ENCODE results near the gene ANKS1B. TPM values are rescaled to one million over a fixed set of nuclear protein-coding genes. Genes with fewer than 3 reads are reported as not detected.

ANKS1B gene
- total and polyA plus RNA-seq, 2 of the 4 experiments (the other 2 are of a cell fraction) = 0.17 to 0.18 TPM

DNA sequence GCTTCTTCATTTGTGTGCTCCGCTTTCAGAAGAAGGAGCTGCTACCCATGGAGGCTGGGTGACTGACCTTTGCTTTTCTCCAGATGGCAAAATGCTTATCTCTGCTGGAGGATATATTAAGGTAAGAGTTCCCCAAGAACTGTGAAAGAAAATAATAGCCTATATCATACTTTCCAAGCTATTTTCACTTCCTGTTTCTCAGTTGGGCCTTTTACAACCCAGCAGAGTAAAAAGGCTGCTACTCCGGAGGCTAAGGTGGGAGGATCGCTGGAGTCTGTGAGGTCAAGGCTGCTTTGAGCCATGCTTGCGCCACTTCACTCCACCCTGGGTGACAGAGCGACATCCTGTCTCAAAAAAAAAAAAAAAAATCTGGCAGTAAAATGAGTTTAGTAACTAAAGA, 1257.5 kb downstream of the ANKS1B start:
- no peak overlapping the region for H3K18ac ChIP-seq (ENCODE audit: low read depth, low read length)
- ChIA-PET CTCF (interaction anchor here (0.6 kb wide), 1 partner anchor 1870 kb away, joined by 3 read pairs; no protein-coding TSS in a partner anchor), POLR2A (ENCODE audit: unreplicated experiment) (no interaction called here)
- H3K79me1 ChIP-seq (ENCODE audit: low read depth in 1 of 2, low read length in 2 of 2) = peaks cover 0 to 5% of the 10 kb centered on the region in 2 experiments; a peak in 3 of 4 replicates
- H3K9me1 ChIP-seq (ENCODE audit: insufficient read depth, low read length) = peaks cover 3% of the 10 kb centered on the region; the same call in 1 of the 2 replicates
- peaks cover 7% of the 10 kb centered on the region; the same call in 1 of the 2 replicates for H4K20me1 ChIP-seq (ENCODE audit: insufficient read depth, low read length)
- no peak overlapping the region for H3K4me2 ChIP-seq (ENCODE audit: low read depth, low read length)
- H2BK5ac ChIP-seq (ENCODE audit: low read depth, low read length, poor library complexity, severe bottlenecking) = no peak overlapping the region
- H2AK9ac ChIP-seq (replicated peaks; ENCODE audit: low read depth, low read length, poor library complexity) = no peak overlapping the region
- no peak overlapping the region for H3K23ac ChIP-seq (ENCODE audit: low read depth, low read length)
- H3K9me3 ChIP-seq (ENCODE audit: control insufficient read depth, insufficient read depth, low read length) = no peaks in the 10 kb centered on the region
- no TSS peak for BruUV-seq (replicated peaks)
- peaks cover 27% of the 10 kb centered on the region for H3K36me3 ChIP-seq (ENCODE audit: control insufficient read depth, insufficient read depth, low read length)
- intact Hi-C loops (cut with micrococcal nuclease) = loop anchor here (10.0 kb wide), 1 partner anchor 208 kb away; no protein-coding TSS in a partner anchor
- H4K91ac ChIP-seq (ENCODE audit: insufficient read depth, low read depth, low read length) = no peak overlapping the region
- no peak overlapping the region for H3K4me3 ChIP-seq (ENCODE audit: insufficient read depth, low read depth, low read length)
- H3K4me1 ChIP-seq (ENCODE audit: control insufficient read depth, insufficient read depth, low read length) = peaks cover 8% of the 10 kb centered on the region; the same call in 1 of the 2 replicates
- no peaks in the 10 kb centered on the region for H3K27me3 ChIP-seq (ENCODE audit: control insufficient read depth, insufficient read depth, low read length)
- no peak overlapping the region for H2AFZ ChIP-seq (replicated peaks; ENCODE audit: low read length, poor library complexity)
- H4K8ac ChIP-seq (ENCODE audit: low read depth in 2 of 2, low read length in 2 of 2) = no peak overlapping the region
- ATAC-seq (ENCODE audit: low read depth) = no peak
- no peak for DNase-seq
- no peak overlapping the region for H3K27ac ChIP-seq (ENCODE audit: insufficient read depth, low read length)
- H3K4ac ChIP-seq (ENCODE audit: low read depth, low read length) = no peak overlapping the region
- H4K5ac ChIP-seq (ENCODE audit: low read depth, low read length) = no peak overlapping the region
- H3K9ac ChIP-seq (ENCODE audit: low read depth, low read length) = no peak overlapping the region
- H3K14ac ChIP-seq (replicated peaks; ENCODE audit: low read depth, low read length) = no peak overlapping the region
- H2BK15ac ChIP-seq (ENCODE audit: low read depth, low read length) = no peak overlapping the region
- TF ChIP-seq SMC3 (IDR thresholded peaks at IDR 0.05; ENCODE audit: low read depth, low read length) = no peak
- no peak for TF ChIP-seq NFE2L2 (IDR thresholded peaks at IDR 0.05; ENCODE audit: low read depth, low read length)
- TF ChIP-seq, protein P1, sequence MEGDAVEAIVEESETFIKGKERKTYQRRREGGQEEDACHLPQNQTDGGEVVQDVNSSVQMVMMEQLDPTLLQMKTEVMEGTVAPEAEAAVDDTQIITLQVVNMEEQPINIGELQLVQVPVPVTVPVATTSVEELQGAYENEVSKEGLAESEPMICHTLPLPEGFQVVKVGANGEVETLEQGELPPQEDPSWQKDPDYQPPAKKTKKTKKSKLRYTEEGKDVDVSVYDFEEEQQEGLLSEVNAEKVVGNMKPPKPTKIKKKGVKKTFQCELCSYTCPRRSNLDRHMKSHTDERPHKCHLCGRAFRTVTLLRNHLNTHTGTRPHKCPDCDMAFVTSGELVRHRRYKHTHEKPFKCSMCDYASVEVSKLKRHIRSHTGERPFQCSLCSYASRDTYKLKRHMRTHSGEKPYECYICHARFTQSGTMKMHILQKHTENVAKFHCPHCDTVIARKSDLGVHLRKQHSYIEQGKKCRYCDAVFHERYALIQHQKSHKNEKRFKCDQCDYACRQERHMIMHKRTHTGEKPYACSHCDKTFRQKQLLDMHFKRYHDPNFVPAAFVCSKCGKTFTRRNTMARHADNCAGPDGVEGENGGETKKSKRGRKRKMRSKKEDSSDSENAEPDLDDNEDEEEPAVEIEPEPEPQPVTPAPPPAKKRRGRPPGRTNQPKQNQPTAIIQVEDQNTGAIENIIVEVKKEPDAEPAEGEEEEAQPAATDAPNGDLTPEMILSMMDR (conservative IDR thresholded peaks at IDR 0.05; ENCODE audit: low read depth, low read length) = no peak
- TF ChIP-seq, protein P2, sequence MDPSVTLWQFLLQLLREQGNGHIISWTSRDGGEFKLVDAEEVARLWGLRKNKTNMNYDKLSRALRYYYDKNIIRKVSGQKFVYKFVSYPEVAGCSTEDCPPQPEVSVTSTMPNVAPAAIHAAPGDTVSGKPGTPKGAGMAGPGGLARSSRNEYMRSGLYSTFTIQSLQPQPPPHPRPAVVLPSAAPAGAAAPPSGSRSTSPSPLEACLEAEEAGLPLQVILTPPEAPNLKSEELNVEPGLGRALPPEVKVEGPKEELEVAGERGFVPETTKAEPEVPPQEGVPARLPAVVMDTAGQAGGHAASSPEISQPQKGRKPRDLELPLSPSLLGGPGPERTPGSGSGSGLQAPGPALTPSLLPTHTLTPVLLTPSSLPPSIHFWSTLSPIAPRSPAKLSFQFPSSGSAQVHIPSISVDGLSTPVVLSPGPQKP (IDR thresholded peaks at IDR 0.05; ENCODE audit: borderline replicate concordance, low read depth, low read length) = no peak
- no peak for TF ChIP-seq RCOR1 (IDR thresholded peaks at IDR 0.05; ENCODE audit: insufficient replicate concordance, low read length)
- no peak for TF ChIP-seq CHD1 (IDR thresholded peaks at IDR 0.05; ENCODE audit: low read depth, low read length)
- TF ChIP-seq RFX5 (IDR thresholded peaks at IDR 0.05; ENCODE audit: low read depth, low read length) = no peak
- no peak for TF ChIP-seq CEBPB (IDR thresholded peaks at IDR 0.05; ENCODE audit: low read depth, low read length)
- TF ChIP-seq MAZ (IDR thresholded peaks at IDR 0.05; ENCODE audit: borderline replicate concordance, low read depth, low read length) = no peak
- no peak for TF ChIP-seq MXI1 (IDR thresholded peaks at IDR 0.05; ENCODE audit: borderline replicate concordance, low read depth, low read length)
- TF ChIP-seq, protein P3, sequence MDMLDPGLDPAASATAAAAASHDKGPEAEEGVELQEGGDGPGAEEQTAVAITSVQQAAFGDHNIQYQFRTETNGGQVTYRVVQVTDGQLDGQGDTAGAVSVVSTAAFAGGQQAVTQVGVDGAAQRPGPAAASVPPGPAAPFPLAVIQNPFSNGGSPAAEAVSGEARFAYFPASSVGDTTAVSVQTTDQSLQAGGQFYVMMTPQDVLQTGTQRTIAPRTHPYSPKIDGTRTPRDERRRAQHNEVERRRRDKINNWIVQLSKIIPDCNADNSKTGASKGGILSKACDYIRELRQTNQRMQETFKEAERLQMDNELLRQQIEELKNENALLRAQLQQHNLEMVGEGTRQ (IDR thresholded peaks at IDR 0.05; ENCODE audit: low read depth, low read length) = no peak
- TF ChIP-seq MAFK (IDR thresholded peaks at IDR 0.05; ENCODE audit: low read depth, low read length) = no peak
- TF ChIP-seq BHLHE40 (IDR thresholded peaks at IDR 0.05; ENCODE audit: low read depth, low read length) = no peak
- no peak for TF ChIP-seq POLR2A (IDR thresholded peaks at IDR 0.05; ENCODE audit: low read depth, low read length)
- H2BK120ac ChIP-seq (ENCODE audit: low read depth, low read length) = no peak overlapping the region
- WGBS, 2 experiments (ENCODE audit: extremely low coverage in 2 of 2, insufficient read length in 1 of 2) = no CpG with 5 or more reads among the region's 5 CpGs
- dilution Hi-C loops (cut with HindIII; ENCODE audit: low sequenced_read_pairs, unreplicated experiment) = no loop called here
- no peak overlapping the region for H2BK20ac ChIP-seq (ENCODE audit: low read depth, low read length)
- no peak overlapping the region for H2AK5ac ChIP-seq (ENCODE audit: low read depth, low read length)
- H3K56ac ChIP-seq (ENCODE audit: extremely low read depth, insufficient read depth, low read length) = no peak overlapping the region
- in situ Hi-C loops (cut with MboI; ENCODE audit: low sequenced_read_pairs) = loop anchor here (10.0 kb wide), 1 partner anchor 268 kb away; no protein-coding TSS in a partner anchor

Data from IMR-90 (cell line).